Mucosa of descending colon (tissue), 3 donors: ENCODE data around the gene F2RL3. TPM values are rescaled to one million over a fixed set of nuclear protein-coding genes. Genes with fewer than 3 reads are reported as not detected.

Source experiments
- ATAC-seq: fragments of 200-7000 bp; cut with Tn5 transposase; one replicate; pipeline ENCODE4 v1.9.1; 2020; ENCODE audit warnings: mild to moderate bottlenecking, moderate library complexity
- DNase-seq, 3 donors: peaks; one replicate each; pipeline ENCODE4 v3.0.0-alpha.2; 2020
- H3K36me3 ChIP-seq: fragments of 200-600 bp; one replicate; pipeline ENCODE4 v1.8.0; 2021; ENCODE audit warnings: low read depth, mild to moderate bottlenecking
- H3K4me1 ChIP-seq: fragments of 200-600 bp; one replicate; pipeline ENCODE4 v1.8.0; 2021; ENCODE audit warnings: low read depth, mild to moderate bottlenecking
- H3K4me3 ChIP-seq: fragments of 200-600 bp; one replicate; pipeline ENCODE4 v1.8.0; 2021; ENCODE audit warnings: mild to moderate bottlenecking
- H3K9me3 ChIP-seq: fragments of 200-600 bp; one replicate; pipeline ENCODE4 v1.8.0; 2021; ENCODE audit warnings: mild to moderate bottlenecking
- intact Hi-C, 2 donors: fragments of 100-400 bp; cut with DNase I in 1 of 2; cut with micrococcal nuclease in 1 of 2; formaldehyde crosslinking; loops; one replicate each; pipeline versions ENCODE4 v1.11.0 to v1.11.1; 2022; cut with DNase I, micrococcal nuclease
- total RNA-seq, 3 donors: library from RNA; stranded (reverse); fragmentation: NEBNext Ultra II Directional in 2 of 3; extraction: Animal tissue kit (Norgen Biotek cat#: 25700) in 2 of 3; gene quantifications; one replicate each; pipeline versions ENCODE4 v1.2.1 to v1.2.4, GENCODE V29; 2021 to 2023
- TF ChIP-seq, protein P1 (sequence below): fragments of 200-600 bp; IDR thresholded peaks from one replicate; pipeline ENCODE4 v1.8.0; 2022; ENCODE audit warnings: antibody characterized with exemption, mild to moderate bottlenecking
- donor health status: DM: no; HTN: no; CAD: no; lungs with moderate emphysema.
- donor health status: DM: no; HTN: no; CAD: no.
- donor health status: DM: no; HTN: yes; CAD: no.

F2RL3 gene
- total RNA-seq, 3 donors from 2014 or later, result 0.38 to 2.0 (median 1.6) TPM

DNA sequence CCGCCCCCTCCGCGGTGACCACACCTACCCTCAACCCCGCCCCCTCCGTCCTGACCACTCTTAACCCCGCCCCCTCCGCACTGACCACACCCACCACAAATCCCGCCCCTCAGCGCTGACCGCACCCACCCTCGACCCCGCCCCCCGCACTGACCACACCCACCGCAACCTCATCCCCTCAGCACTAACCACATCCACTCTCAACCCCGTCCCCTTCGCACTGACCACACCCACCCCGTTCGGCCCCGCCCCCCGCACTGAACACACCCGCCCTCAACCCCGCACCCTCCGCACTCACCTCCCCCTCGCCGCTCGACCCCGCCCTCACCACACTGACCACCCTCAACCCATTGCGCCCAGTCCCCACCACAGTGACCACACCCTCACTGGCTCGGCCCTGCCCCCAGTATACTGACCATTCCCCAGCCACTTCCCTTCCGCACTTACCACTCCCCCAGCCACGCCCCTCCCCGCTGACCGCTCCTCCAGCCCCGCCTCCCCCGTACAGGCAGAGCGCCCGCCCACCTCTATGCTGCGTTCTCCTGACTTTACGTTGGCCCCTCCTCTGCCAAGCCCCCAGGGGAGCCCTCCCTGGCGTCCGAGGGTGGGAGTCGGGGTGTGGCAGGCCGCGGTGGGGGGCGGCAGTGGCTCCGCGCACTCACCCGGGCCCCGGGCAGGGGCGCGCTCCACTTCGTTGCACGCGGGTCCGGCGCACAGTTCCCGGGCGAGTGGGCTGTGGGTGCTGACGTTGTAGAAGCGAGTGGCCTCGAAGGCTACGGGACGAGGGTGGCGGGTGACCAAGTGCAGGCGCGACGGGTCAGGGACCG, 8.4 kb downstream of the F2RL3 start:
- H3K4me1 ChIP-seq, result peaks cover 6% of the 10 kb centered on the region
- DNase-seq, result peak; percentile 94 to 96 (median 95)
- H3K4me3 ChIP-seq, result peak overlapping the region; percentile 22
- H3K36me3 ChIP-seq, result no peaks in the 10 kb centered on the region
- no peaks in the 10 kb centered on the region for H3K9me3 ChIP-seq
- intact Hi-C loops, result no loop called here
- peak; percentile 86 for ATAC-seq
- TF ChIP-seq, protein P1, sequence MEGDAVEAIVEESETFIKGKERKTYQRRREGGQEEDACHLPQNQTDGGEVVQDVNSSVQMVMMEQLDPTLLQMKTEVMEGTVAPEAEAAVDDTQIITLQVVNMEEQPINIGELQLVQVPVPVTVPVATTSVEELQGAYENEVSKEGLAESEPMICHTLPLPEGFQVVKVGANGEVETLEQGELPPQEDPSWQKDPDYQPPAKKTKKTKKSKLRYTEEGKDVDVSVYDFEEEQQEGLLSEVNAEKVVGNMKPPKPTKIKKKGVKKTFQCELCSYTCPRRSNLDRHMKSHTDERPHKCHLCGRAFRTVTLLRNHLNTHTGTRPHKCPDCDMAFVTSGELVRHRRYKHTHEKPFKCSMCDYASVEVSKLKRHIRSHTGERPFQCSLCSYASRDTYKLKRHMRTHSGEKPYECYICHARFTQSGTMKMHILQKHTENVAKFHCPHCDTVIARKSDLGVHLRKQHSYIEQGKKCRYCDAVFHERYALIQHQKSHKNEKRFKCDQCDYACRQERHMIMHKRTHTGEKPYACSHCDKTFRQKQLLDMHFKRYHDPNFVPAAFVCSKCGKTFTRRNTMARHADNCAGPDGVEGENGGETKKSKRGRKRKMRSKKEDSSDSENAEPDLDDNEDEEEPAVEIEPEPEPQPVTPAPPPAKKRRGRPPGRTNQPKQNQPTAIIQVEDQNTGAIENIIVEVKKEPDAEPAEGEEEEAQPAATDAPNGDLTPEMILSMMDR, result no peak

DNA sequence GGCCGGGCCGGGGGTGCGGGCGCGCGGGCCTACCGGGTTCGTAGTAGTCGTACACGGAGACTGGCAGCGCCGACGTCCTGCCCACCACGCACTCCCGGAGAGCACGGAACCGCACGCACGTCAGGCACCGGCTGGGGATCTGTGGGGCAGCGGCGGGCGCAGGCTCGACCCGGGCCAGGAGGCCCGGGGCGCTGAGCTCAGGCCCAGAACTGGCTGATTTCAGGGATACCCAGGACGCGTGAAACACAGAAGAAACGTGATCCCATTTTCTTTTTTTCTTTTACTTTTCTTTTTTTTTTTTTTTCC, 9.0 kb downstream of the F2RL3 start:
- intact Hi-C loops, result no loop called here
- Histone ChIP-seq H3K36me3 (no peaks in the 10 kb centered on the region), H3K9me3 (no peaks in the 10 kb centered on the region), H3K4me1 (peaks cover 6% of the 10 kb centered on the region), H3K4me3 (peak overlapping the region; percentile 22)
- DNase-seq (no peak), ATAC-seq (peak; percentile 3)
- TF ChIP-seq, protein P1, result no peak

GRCh38 chr19:16898361-16899015, 9.7 kb downstream of the F2RL3 start:
- ATAC-seq (no peak), DNase-seq (no peak)
- TF ChIP-seq, protein P1, result no peak
- H3K4me3 ChIP-seq, result no peak overlapping the region
- H3K4me1 ChIP-seq, result peaks cover 6% of the 10 kb centered on the region
- H3K36me3 ChIP-seq, result no peaks in the 10 kb centered on the region
- intact Hi-C loops, result no loop called here
- no peaks in the 10 kb centered on the region for H3K9me3 ChIP-seq

- ATAC-seq (peak; percentile 12), DNase-seq (peak in 2 of 3 donors; percentile 45 to 71)
- Histone ChIP-seq H3K36me3 (no peaks in the 10 kb centered on the region), H3K4me1 (peaks cover 4% of the 10 kb centered on the region), H3K4me3 (no peak overlapping the region), H3K9me3 (no peaks in the 10 kb centered on the region)
- intact Hi-C loops, result no loop called here
- TF ChIP-seq, protein P1, result peak; percentile 41
Measured at GRCh38 chr19:16899566-16900075, 10.8 kb downstream of the F2RL3 start.

DNA sequence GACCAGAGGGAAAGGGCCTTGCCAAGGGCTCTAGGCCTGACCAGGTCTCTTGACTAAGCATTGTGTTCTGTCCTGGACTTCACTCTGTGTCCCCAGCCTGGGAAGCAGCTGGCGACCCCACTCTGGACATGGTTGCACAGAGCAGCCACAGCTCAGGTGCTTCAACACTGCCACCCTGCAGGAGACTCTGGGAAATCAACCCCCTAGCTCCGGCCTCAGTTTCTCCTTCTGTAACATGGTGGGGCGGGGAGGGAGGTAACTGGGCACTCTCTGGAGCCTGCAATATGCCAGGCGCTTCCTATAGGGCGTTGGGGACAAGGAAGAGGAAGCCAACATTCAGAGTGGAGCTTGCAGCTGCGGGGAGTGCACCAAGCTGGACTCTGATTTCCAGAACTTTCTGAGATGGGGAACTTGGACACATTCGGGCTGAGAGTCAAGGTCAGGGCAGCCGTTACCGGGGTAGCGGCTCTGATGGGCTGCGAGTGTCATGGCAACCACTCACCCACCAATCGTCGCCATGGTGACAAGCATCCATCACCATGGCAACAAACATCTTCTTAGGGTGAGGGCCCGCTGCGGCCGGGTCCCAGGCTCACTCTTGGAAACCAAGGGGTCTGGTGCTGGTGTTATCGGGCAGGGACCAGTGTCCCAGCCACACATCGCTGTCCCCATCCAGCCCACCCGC, 12.8 kb downstream of the F2RL3 start:
- Histone ChIP-seq H3K9me3 (no peaks in the 10 kb centered on the region), H3K4me1 (no peaks in the 10 kb centered on the region), H3K4me3 (no peak overlapping the region), H3K36me3 (no peaks in the 10 kb centered on the region)
- intact Hi-C loops, result no loop called here
- TF ChIP-seq, protein P1, result no peak
- DNase-seq (no peak), ATAC-seq (no peak)
